Uterine smooth muscle cell (primary cell): ENCODE measurements around the gene STK26. TPM values are rescaled to one million over a fixed set of nuclear protein-coding genes. Genes with fewer than 3 reads are reported as not detected.

ENCODE experiments used
- total RNA-seq: library from RNA; depleted of rRNA; stranded (reverse); fragments of >200 nt; gene quantifications from 2 replicates; pipeline ENCODE4 v1.2.3, GENCODE V29; 2014

Gene STK26
- total RNA-seq = 13.6 and 20.4 TPM in 2 replicates

GRCh38 chrX:132022967-132023895 is at the start of gene STK26:
Gene STK26 (plus strand): TSS chrX:132023302. CDS start chrX:132023618, 316 bp downstream.

Other genes starting within 250 kb of the STK26 start
- 0.11 TPM in 1 of 2 replicates, not detected in the other for gene FRMD7, start 104.7 kb downstream of the STK26 start, total RNA-seq
- 27.2 and 28.8 TPM in 2 replicates for gene RAP2C, start 196.1 kb downstream of the STK26 start, total RNA-seq